Liver (tissue), 3 donors: ENCODE measurements around the gene LGR6.

Experiments used
- ATF3 ChIP-seq: IDR thresholded peaks from 2 replicates; pipeline ENCODE4 v1.6.1; 2016; ENCODE audit warnings: antibody characterized with exemption
- CTCF ChIP-seq: fragments of 150-350 bp; IDR thresholded peaks from 2 replicates; pipeline ENCODE4 v1.5.1; 2017; ENCODE audit warnings: improper control_type of control experiment, low read depth, low read length; ENCODE audit not compliant: missing input control
- FOXA1 ChIP-seq: IDR thresholded peaks from 2 replicates; pipeline ENCODE4 v1.6.1; 2016; ENCODE audit warnings: antibody characterized with exemption
- JUND ChIP-seq, 2 donors: IDR thresholded peaks; 2 replicates each; pipeline ENCODE4 v1.6.1; 2016; ENCODE audit warnings: antibody characterized with exemption in 2 of 2
- MAX ChIP-seq: IDR thresholded peaks from 2 replicates; pipeline ENCODE4 v1.6.1; 2016; ENCODE audit warnings: antibody characterized with exemption
- TAF1 ChIP-seq: conservative IDR thresholded peaks from 2 replicates; pipeline ENCODE4 v1.6.1; 2016; ENCODE audit warnings: antibody characterized with exemption, mild to moderate bottlenecking
- YY1 ChIP-seq: IDR thresholded peaks from 2 replicates; pipeline ENCODE4 v1.6.1; 2016; ENCODE audit warnings: antibody characterized with exemption, mild to moderate bottlenecking
- donor health status: healthy.
- donor health status: healthy.

GRCh38 chr1:202249436-202249835 is 55.8 kb downstream of the LGR6 start:
- TF ChIP-seq CTCF (no peak), MAX (no peak), YY1 (no peak), ATF3 (no peak), TAF1 (no peak), FOXA1 (no peak), JUND (IDR thresholded peaks at IDR 0.05) (no peak)
